Activated T-helper 1 cell treated with anti-CD3 and anti-CD28 coated beads, Interleukin-12 subunit alpha, Interleukin-12 subunit beta, Interleukin-2, Interleukin-4 antibody, amounts not matched to agents 30 ng/mL and 10 ng/mL and 1 ng/mL, durations not matched to agents 14 hours and 24 hours and 36 hours (primary cell): ENCODE results near the gene CNTFR. TPM values are rescaled to one million over a fixed set of nuclear protein-coding genes. Genes with fewer than 3 reads are reported as not detected.
A peak's percentile ranks its signal among the peaks of the same experiment; 100 is the strongest.

Source experiments
- DNase-seq: peaks from one replicate; pipeline ENCODE4 v3.0.0; 2021; ENCODE audit warnings: low spot score
- H3K27ac Mint-ChIP-seq: one replicate; pipeline ENCODE4 v1.8.0; 2021; ENCODE audit warnings: mild to moderate bottlenecking, mixed read lengths
- H3K27me3 Mint-ChIP-seq: one replicate; pipeline ENCODE4 v1.8.0; 2022; ENCODE audit warnings: mild to moderate bottlenecking, moderate library complexity, mixed read lengths; ENCODE audit not compliant: insufficient read depth
- H3K36me3 Mint-ChIP-seq: one replicate; pipeline ENCODE4 v1.8.0; 2021; ENCODE audit warnings: low read depth, mixed read lengths
- H3K4me1 Mint-ChIP-seq: one replicate; pipeline ENCODE4 v1.8.0; 2021; ENCODE audit warnings: low read depth, mixed read lengths
- H3K4me3 Mint-ChIP-seq: one replicate; pipeline ENCODE4 v1.8.0; 2021; ENCODE audit warnings: mild to moderate bottlenecking, moderate library complexity, mixed read lengths
- H3K9me3 Mint-ChIP-seq: one replicate; pipeline ENCODE4 v1.8.0; 2021; ENCODE audit warnings: mixed read lengths
- intact Hi-C: fragments of 100-400 bp; cut with micrococcal nuclease; formaldehyde crosslinking; loops from one replicate; pipeline ENCODE4 v1.15.1; 2024
- total RNA-seq: library from RNA; stranded (reverse); gene quantifications from 2 replicates; pipeline ENCODE4 v1.2.3, GENCODE V29; 2022

The CNTFR gene
- total RNA-seq, 1 donor from 2014 or later, result not detected

- H3K4me3 Mint-ChIP-seq, result peak overlapping the region; percentile 95
- DNase-seq, result no peak
- H3K27me3 Mint-ChIP-seq, result no peaks in the 10 kb centered on the region
- H3K9me3 Mint-ChIP-seq, result no peaks in the 10 kb centered on the region
- peaks cover 11% of the 10 kb centered on the region for H3K36me3 Mint-ChIP-seq
- H3K4me1 Mint-ChIP-seq, result peaks cover 24% of the 10 kb centered on the region
- intact Hi-C loops, result loop anchor here (1.0 to 5.0 kb wide), 2 partner anchors 284 to 485 kb away; partner anchors contain the start of genes DCAF12, KIF24 and NUDT2
- H3K27ac Mint-ChIP-seq, result peak overlapping the region; percentile 96
Observed at GRCh38 chr9:34611251-34611810, 21.8 kb upstream of the CNTFR start.

GRCh38 chr9:34610434-34611206 is 21.1 kb upstream of the CNTFR start:
- intact Hi-C loops, result loop anchor here (1.0 to 5.0 kb wide), 2 partner anchors 283 to 484 kb away; partner anchors contain the start of genes DCAF12, KIF24 and NUDT2
- peak overlapping the region; percentile 95 for H3K4me3 Mint-ChIP-seq
- DNase-seq, result no peak
- no peaks in the 10 kb centered on the region for H3K9me3 Mint-ChIP-seq
- peaks cover 24% of the 10 kb centered on the region for H3K4me1 Mint-ChIP-seq
- no peak overlapping the region for H3K27ac Mint-ChIP-seq
- peaks cover 7% of the 10 kb centered on the region for H3K36me3 Mint-ChIP-seq
- no peaks in the 10 kb centered on the region for H3K27me3 Mint-ChIP-seq

- H3K9me3 Mint-ChIP-seq, result no peaks in the 10 kb centered on the region
- intact Hi-C loops, result no loop called here
- peaks cover 15% of the 10 kb centered on the region for H3K4me1 Mint-ChIP-seq
- no peak overlapping the region for H3K4me3 Mint-ChIP-seq
- no peak overlapping the region for H3K27ac Mint-ChIP-seq
- peaks cover 11% of the 10 kb centered on the region for H3K27me3 Mint-ChIP-seq
- no peak for DNase-seq
- no peaks in the 10 kb centered on the region for H3K36me3 Mint-ChIP-seq
Observed at GRCh38 chr9:34607331-34607730, 17.8 kb upstream of the CNTFR start.

- intact Hi-C loops, result no loop called here
- no peak overlapping the region for H3K27ac Mint-ChIP-seq
- H3K9me3 Mint-ChIP-seq, result no peaks in the 10 kb centered on the region
- H3K36me3 Mint-ChIP-seq, result no peaks in the 10 kb centered on the region
- no peak overlapping the region for H3K4me3 Mint-ChIP-seq
- peaks cover 13% of the 10 kb centered on the region for H3K4me1 Mint-ChIP-seq
- peaks cover 11% of the 10 kb centered on the region for H3K27me3 Mint-ChIP-seq
- no peak for DNase-seq
Observed at GRCh38 chr9:34606905-34607304, 17.4 kb upstream of the CNTFR start.

GRCh38 chr9:34606190-34606589 is 16.7 kb upstream of the CNTFR start:
- Mint-ChIP-seq H3K9me3 (no peaks in the 10 kb centered on the region), H3K27ac (no peak overlapping the region), H3K36me3 (no peaks in the 10 kb centered on the region), H3K4me1 (peaks cover 9% of the 10 kb centered on the region), H3K4me3 (no peak overlapping the region), H3K27me3 (peaks cover 11% of the 10 kb centered on the region)
- no peak for DNase-seq
- intact Hi-C loops, result no loop called here

GRCh38 chr9:34603610-34604231 is 14.2 kb upstream of the CNTFR start:
- H3K9me3 Mint-ChIP-seq, result no peaks in the 10 kb centered on the region
- no peaks in the 10 kb centered on the region for H3K4me1 Mint-ChIP-seq
- no peak overlapping the region for H3K4me3 Mint-ChIP-seq
- H3K36me3 Mint-ChIP-seq, result no peaks in the 10 kb centered on the region
- intact Hi-C loops, result loop anchor here (1.0 to 5.0 kb wide), 5 partner anchors 34 to 103 kb away; partner anchors contain the start of genes ENHO and SIGMAR1
- peaks cover 11% of the 10 kb centered on the region for H3K27me3 Mint-ChIP-seq
- peak; percentile 68 for DNase-seq
- no peak overlapping the region for H3K27ac Mint-ChIP-seq

- Mint-ChIP-seq H3K4me3 (no peak overlapping the region), H3K27me3 (peaks cover 11% of the 10 kb centered on the region), H3K9me3 (no peaks in the 10 kb centered on the region), H3K4me1 (no peaks in the 10 kb centered on the region), H3K36me3 (no peaks in the 10 kb centered on the region), H3K27ac (no peak overlapping the region)
- DNase-seq, result no peak
- intact Hi-C loops, result loop anchor here (2.0 to 5.0 kb wide), 3 partner anchors 35 to 79 kb away; partner anchors contain the start of genes ENHO and SIGMAR1
Observed at GRCh38 chr9:34601937-34602573, 12.5 kb upstream of the CNTFR start.

GRCh38 chr9:34600908-34601307 is 11.4 kb upstream of the CNTFR start:
- no peaks in the 10 kb centered on the region for H3K4me1 Mint-ChIP-seq
- H3K27ac Mint-ChIP-seq, result no peak overlapping the region
- H3K27me3 Mint-ChIP-seq, result peaks cover 18% of the 10 kb centered on the region
- no peaks in the 10 kb centered on the region for H3K36me3 Mint-ChIP-seq
- DNase-seq, result no peak
- intact Hi-C loops, result loop anchor here (5.0 kb wide), 2 partner anchors 36 to 39 kb away; partner anchors contain the start of gene SIGMAR1
- no peak overlapping the region for H3K4me3 Mint-ChIP-seq
- no peaks in the 10 kb centered on the region for H3K9me3 Mint-ChIP-seq

GRCh38 chr9:34599546-34599945 is 10.0 kb upstream of the CNTFR start:
- peaks cover 15% of the 10 kb centered on the region for H3K27me3 Mint-ChIP-seq
- DNase-seq, result no peak
- H3K36me3 Mint-ChIP-seq, result no peaks in the 10 kb centered on the region
- no peaks in the 10 kb centered on the region for H3K9me3 Mint-ChIP-seq
- intact Hi-C loops, result no loop called here
- H3K4me1 Mint-ChIP-seq, result no peaks in the 10 kb centered on the region
- H3K27ac Mint-ChIP-seq, result no peak overlapping the region
- H3K4me3 Mint-ChIP-seq, result no peak overlapping the region

- Mint-ChIP-seq H3K27me3 (peaks cover 43% of the 10 kb centered on the region), H3K4me1 (peaks cover 6% of the 10 kb centered on the region), H3K27ac (no peak overlapping the region), H3K4me3 (no peak overlapping the region), H3K36me3 (no peaks in the 10 kb centered on the region), H3K9me3 (no peaks in the 10 kb centered on the region)
- intact Hi-C loops, result loop anchor here (5.0 kb wide), 1 partner anchor 137 kb away; the partner anchor contains the start of genes DNAI1 and FAM219A
- no peak for DNase-seq
Observed at GRCh38 chr9:34594177-34594576, 4.7 kb upstream of the CNTFR start.

- Mint-ChIP-seq H3K4me3 (peak overlapping the region; percentile 50), H3K27me3 (peaks cover 54% of the 10 kb centered on the region)
- DNase-seq, result no peak
Observed at GRCh38 chr9:34592895-34593601, 3.5 kb upstream of the CNTFR start.

More at GRCh38 chr9:34592895-34593601, 3.5 kb upstream of the CNTFR start:
- Mint-ChIP-seq H3K4me1 (peaks cover 15% of the 10 kb centered on the region), H3K9me3 (no peaks in the 10 kb centered on the region), H3K36me3 (peaks cover 1% of the 10 kb centered on the region), H3K27ac (no peak overlapping the region)
- intact Hi-C loops, result loop anchor here (5.0 kb wide), 1 partner anchor 136 kb away; the partner anchor contains the start of genes DNAI1 and FAM219A
